Activated CD4-positive, alpha-beta T cell treated with anti-CD3 and anti-CD28 coated beads, Interleukin-2, Interleukin-4, amounts not matched to agents 100 ng/mL and 50 ng/mL, durations not matched to agents 16 hours and 8 hours (primary cell): ENCODE data around the gene OPRL1.

Experiments used
- DNase-seq: peaks from one replicate; pipeline ENCODE4 v3.0.0-alpha.2; 2020; ENCODE audit warnings: low spot score

OPRL1 gene

GRCh38 chr20:64042054-64042781 is 37.7 kb upstream of the OPRL1 start:
- DNase-seq: no peak

- DNase-seq: no peak
Measured at GRCh38 chr20:64043768-64044167, 36.1 kb upstream of the OPRL1 start.

GRCh38 chr20:64044484-64045247 is 35.2 kb upstream of the OPRL1 start:
- DNase-seq: no peak

GRCh38 chr20:64045346-64046011 is 34.4 kb upstream of the OPRL1 start:
- DNase-seq: no peak

DNA sequence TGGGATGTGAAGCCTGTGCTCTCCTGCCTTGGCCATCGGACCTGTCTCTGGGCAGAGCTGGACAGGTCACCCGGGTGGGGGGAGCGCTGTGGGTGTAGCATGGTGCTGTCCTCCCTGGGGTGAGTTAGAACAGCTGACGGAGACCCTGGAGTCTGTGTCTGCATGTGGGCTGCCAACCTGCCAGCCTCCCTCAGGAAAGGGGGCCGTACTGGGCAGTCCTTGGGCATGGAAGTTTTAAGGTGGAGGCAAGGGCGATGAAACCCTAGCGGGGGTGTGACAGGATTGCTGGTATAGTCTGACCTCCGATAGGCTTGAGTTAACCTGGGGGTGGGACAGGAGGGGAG is 32.9 kb upstream of the OPRL1 start:
- DNase-seq: no peak

DNA sequence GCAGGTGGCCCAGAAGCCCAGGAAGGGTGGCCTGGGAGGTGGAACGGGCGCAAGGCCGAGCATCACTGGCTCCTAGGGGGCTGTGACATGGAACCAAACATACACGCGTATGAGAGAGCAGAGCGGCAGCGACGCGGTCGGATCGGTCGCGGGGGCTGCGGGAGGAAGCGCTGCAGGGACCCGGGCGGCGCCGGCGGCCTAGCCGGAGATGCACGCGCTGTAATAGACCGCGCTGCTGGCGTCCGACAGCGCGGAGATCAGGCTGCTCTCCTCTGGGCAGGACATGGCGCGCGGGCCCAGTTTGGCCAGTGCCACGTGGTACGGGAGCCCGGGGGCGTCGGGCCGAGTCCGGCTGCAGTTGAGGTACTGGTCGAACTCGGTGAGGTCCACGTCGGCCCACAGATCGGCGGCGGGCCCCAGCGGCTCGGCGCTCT is 31.9 kb upstream of the OPRL1 start:
- DNase-seq: no peak

DNA sequence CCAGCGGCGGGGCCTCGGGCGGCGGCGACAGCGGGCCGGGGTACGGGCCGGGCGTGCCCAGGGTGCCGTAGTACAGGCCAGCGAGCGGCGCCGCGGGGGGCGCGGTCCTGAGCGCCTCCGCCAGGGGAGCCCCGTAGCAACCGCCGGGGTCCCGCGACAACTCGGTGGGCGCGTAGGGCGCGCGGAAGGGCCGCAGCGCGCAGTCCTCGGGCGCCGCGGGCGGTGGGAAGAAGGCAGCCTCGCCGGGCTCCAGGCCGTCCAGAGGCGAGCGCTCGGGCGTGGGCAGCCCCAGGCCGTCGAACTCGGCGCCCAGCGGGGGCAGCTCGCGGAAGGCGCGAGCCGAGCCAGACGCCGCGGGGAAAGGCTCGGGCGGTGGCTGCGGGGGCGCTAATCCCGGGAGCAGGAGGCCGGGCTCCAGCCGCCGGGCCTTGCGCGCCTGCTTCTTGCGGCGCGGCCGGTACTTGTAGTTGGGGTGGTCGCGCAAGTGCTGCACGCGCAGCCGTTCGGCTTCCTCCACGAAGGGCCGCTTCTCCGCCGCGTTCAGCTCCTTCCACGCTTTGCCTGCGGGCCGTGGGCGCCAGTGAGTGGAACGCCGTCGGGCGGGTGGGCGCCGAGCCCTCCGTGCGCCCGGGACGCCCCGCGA is 31.4 kb upstream of the OPRL1 start:
- DNase-seq: no peak

DNA sequence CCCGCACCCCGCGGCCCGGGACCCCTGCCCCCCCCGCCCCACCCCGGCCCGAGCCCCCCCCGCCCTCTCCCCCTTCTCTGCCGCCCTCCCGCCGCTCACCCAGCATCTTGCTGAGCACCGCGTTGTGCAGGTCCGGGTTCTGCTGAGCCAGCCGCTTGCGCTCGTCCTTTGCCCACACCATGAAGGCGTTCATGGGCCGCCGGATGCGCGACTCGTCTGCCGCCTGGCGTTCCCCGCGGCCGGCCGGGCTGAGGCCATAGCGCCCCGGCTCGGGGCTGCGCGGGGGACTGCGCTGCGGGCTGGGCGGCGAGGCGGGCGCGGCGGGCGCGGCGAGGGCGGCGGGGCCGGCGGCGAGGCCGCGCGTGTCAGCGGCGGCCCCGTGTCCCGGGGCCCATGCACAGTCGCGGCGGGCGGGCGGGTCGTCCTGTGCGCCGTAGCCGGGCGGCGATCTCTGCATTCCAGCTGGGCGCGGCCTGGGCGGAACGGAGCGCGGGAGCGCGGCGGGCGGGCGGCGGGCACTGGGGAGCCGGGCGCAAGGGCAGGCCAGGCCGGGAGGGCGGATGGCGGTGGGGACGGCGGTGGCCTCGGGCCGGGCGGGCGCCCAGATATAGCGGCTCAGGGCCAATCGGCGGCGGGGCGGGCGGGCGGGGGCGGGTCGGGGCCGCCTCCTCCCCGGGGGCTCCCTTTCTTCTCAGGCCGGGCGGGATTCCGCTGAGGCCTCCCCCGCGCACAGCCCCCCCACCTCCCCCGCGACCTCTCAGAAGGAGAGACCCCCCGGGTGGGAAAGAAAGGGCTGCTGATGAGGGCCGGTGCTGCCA is 30.6 kb upstream of the OPRL1 start, which contains the start of gene SOX18:
SOX18 (minus strand) TSS at position 580 of the 818 bp plus-strand sequence; CDS start at position 457, 123 bp downstream.
- peak; percentile 37 for DNase-seq

- DNase-seq: no peak
Measured at GRCh38 chr20:64049878-64050260, 30.0 kb upstream of the OPRL1 start.

GRCh38 chr20:64050261-64051032 is 29.4 kb upstream of the OPRL1 start:
- DNase-seq: no peak

GRCh38 chr20:64051033-64051452 is 28.8 kb upstream of the OPRL1 start:
- DNase-seq: no peak

GRCh38 chr20:64051561-64052325 is 28.1 kb upstream of the OPRL1 start:
- no peak for DNase-seq

- DNase-seq: no peak
Measured at GRCh38 chr20:64052326-64052722, 27.6 kb upstream of the OPRL1 start.

GRCh38 chr20:64052987-64053840 is 26.7 kb upstream of the OPRL1 start:
- no peak for DNase-seq

- DNase-seq: no peak
Measured at GRCh38 chr20:64053841-64054661, 25.8 kb upstream of the OPRL1 start.

GRCh38 chr20:64055396-64055892 is 24.4 kb upstream of the OPRL1 start:
- DNase-seq: no peak

GRCh38 chr20:64055893-64056638 is 23.8 kb upstream of the OPRL1 start:
- no peak for DNase-seq

GRCh38 chr20:64056639-64056888 is 23.3 kb upstream of the OPRL1 start:
- DNase-seq: no peak
